22Rv1 (cell line): Measurements from ENCODE around the gene ITPK1.

Source experiments
- ZFX ChIP-seq: fragments of 450-650 bp; IDR thresholded peaks from 2 replicates; pipeline ENCODE4 v1.6.1; 2017; ENCODE audit warnings: antibody characterized with exemption, borderline replicate concordance
- TF ChIP-seq, protein P1 (sequence below): fragments of 450-650 bp; IDR thresholded peaks from 2 replicates; pipeline ENCODE4 v1.5.1; 2017; ENCODE audit warnings: mild to moderate bottlenecking

DNA sequence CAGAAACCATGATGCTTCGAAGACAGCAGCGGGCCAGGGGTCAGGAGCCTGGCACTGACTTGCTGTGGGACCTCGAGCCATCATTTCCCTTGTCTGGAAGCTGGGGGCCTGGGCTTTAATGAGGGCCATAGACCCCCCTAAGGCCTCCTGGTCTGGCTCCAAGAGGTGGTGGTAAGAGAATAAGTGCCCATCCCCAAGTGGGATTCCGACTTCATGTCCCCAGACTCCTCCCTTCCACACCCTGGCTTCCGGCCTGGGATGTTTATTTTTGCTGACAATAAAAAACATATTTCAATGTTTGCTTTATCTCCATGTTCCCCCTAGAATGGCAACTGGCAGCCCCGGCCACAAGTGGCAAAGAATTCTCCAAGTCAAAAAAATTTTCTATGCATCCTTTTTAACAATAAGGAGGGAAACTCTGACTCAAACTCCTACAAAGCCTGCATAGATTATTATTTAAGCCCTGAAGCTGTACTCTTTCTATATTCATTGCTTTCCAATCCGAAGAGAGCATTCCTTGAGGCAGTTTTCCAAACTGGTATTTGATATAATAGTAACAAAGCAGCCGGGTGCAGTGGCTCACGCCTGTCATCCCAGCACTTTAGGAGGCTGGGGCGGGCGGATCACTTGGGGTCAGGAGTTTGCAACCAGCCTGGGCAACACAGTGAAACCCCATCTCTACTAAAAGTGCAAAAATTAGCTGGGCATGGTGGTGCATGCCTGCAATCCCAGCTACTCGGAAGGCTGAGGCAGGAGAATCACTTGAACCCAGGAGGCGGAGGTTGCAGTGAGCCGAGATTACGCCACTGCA is 84.0 kb downstream of the ITPK1 start:
- TF ChIP-seq, protein P1, sequence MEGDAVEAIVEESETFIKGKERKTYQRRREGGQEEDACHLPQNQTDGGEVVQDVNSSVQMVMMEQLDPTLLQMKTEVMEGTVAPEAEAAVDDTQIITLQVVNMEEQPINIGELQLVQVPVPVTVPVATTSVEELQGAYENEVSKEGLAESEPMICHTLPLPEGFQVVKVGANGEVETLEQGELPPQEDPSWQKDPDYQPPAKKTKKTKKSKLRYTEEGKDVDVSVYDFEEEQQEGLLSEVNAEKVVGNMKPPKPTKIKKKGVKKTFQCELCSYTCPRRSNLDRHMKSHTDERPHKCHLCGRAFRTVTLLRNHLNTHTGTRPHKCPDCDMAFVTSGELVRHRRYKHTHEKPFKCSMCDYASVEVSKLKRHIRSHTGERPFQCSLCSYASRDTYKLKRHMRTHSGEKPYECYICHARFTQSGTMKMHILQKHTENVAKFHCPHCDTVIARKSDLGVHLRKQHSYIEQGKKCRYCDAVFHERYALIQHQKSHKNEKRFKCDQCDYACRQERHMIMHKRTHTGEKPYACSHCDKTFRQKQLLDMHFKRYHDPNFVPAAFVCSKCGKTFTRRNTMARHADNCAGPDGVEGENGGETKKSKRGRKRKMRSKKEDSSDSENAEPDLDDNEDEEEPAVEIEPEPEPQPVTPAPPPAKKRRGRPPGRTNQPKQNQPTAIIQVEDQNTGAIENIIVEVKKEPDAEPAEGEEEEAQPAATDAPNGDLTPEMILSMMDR = no peak
- no peak for TF ChIP-seq ZFX
